Skeletal muscle satellite cell (primary cell): ENCODE data around the gene VSNL1.

Experiments used
- H3K27me3 ChIP-seq: 2 replicates; pipeline ENCODE4 v1.7.0; 2013; ENCODE audit warnings: low read length; ENCODE audit not compliant: control insufficient read depth, insufficient read depth
- H3K36me3 ChIP-seq: 2 replicates; pipeline ENCODE4 v1.7.0; 2013; ENCODE audit warnings: mild to moderate bottlenecking, control low read depth, low read length; ENCODE audit not compliant: insufficient read depth
- H3K4me1 ChIP-seq: 2 replicates; pipeline ENCODE4 v1.7.0; 2013; ENCODE audit warnings: low read length; ENCODE audit not compliant: control insufficient read depth, insufficient read depth
- H3K4me2 ChIP-seq: 2 replicates; pipeline ENCODE4 v1.7.0; 2013; ENCODE audit warnings: mild to moderate bottlenecking, low read length
- H3K4me3 ChIP-seq: 2 replicates; pipeline ENCODE4 v1.7.0; 2013; ENCODE audit warnings: low read length
- H3K9ac ChIP-seq: 2 replicates; pipeline ENCODE4 v1.7.0; 2013; ENCODE audit warnings: mild to moderate bottlenecking, low read depth, low read length, moderate library complexity
- H3K9me3 ChIP-seq: replicated peaks from 2 replicates; pipeline ENCODE4 v1.7.0; 2013; ENCODE audit warnings: mild to moderate bottlenecking, control low read depth, low read length

Gene VSNL1

DNA sequence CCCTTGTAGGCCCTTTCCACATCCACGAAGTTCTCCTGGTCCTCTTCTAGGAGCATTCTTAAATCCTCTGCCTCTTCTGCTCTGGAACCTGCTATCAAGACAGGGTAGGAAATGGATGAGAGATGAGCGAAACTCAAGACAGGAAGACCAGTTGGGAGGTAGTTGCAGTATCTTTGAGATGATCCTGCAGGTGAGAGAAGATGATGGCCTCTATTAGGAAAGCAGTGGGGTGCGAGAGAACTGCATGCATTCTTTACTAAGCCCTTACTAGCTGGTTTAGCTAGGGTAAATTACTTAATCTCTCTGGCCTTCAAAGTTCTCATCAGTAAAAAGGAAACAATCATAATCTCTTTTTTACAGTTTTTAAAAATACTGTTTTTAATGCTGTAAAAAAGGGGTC lies 47.0 kb downstream of the VSNL1 start:
- peaks cover 4% of the 10 kb centered on the region for H3K27me3 ChIP-seq
- H3K4me1 ChIP-seq = no peaks in the 10 kb centered on the region
- no peaks in the 10 kb centered on the region for H3K36me3 ChIP-seq
- no peak overlapping the region for H3K4me2 ChIP-seq
- H3K9ac ChIP-seq = no peak overlapping the region
- H3K4me3 ChIP-seq = no peak overlapping the region
- H3K9me3 ChIP-seq = no peaks in the 10 kb centered on the region

DNA sequence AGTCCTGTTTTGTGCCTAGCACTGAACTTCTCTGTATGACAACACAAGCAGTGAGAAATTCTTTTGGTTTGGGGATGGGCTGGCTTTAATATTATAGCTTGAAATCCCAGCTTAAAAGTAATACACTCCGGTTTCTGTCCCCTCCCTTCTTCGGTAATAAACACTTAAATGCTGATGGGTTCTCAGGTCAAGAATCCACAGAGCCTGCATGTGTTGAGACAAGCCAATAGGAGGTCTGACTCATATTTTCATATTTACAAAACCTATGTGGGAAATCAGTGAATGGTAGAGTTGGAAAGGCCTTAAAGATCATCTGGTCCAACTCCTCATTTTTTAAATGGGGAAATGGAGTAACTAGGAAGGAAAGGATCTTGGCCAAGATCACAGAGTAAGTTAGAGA lies 47.5 kb downstream of the VSNL1 start:
- Histone ChIP-seq H3K4me2 (no peak overlapping the region), H3K9me3 (no peaks in the 10 kb centered on the region), H3K36me3 (no peaks in the 10 kb centered on the region), H3K4me1 (no peaks in the 10 kb centered on the region), H3K4me3 (no peak overlapping the region), H3K9ac (no peak overlapping the region), H3K27me3 (peaks cover 4% of the 10 kb centered on the region)

DNA sequence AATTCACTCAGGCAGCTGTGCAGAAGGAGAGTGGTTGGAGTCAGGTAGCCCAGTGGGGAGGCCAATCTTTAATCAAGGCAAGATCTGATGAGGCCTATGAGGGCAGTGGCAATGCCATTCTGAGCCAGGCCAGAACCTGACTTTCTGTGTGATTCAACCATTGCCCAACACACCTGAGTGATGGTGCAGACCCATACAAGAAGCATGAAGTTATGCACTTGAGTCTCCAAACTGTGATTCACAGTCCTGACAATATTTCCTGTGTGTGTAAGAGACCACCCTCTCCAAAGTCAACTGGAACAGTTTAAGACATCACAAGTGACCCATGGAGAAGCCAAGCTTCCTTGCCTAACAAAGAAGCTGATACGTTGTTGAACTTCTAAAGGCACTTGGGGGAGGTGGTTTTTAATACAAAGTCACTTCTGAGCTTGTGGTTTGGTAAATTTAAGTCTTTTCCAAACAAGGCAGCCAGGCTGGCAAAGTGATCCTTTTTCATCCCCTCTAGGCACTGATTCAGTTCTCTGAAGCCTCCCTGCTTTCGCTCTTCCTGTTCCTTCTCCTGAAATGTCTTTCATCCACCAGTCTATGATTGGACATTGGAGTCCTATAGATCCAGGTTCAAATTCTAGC lies 49.0 kb downstream of the VSNL1 start:
- H3K9ac ChIP-seq = no peak overlapping the region
- no peaks in the 10 kb centered on the region for H3K4me1 ChIP-seq
- no peak overlapping the region for H3K4me3 ChIP-seq
- no peaks in the 10 kb centered on the region for H3K36me3 ChIP-seq
- H3K4me2 ChIP-seq = no peak overlapping the region
- peaks cover 4% of the 10 kb centered on the region for H3K27me3 ChIP-seq
- H3K9me3 ChIP-seq = no peaks in the 10 kb centered on the region

DNA sequence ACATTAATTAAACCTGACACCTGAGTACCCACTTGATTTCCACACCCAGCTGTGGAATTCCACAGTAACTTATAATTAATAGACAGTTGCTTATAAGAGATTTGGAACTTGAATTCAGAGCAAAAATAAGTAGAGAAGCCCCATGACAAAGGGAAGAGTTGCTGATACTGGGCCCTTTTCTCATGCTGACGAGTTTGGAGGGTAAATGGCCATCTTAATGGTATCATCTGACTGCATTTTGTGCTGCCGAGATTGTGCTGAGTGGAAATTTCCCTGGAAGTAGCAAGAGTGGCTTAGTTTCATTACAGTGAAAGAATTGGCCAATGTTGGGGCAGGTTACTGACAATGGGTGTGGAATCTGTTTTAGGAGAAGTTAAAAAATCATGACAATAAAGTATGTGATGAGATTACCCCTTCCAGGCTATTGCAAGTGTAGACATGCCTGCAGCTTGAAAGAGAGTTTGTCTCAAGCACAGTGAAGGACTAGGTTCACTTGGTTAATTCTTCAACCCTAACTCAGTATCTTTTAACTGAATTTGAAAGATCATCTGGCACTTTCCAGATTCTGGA lies 49.9 kb downstream of the VSNL1 start:
- Histone ChIP-seq H3K9me3 (no peaks in the 10 kb centered on the region), H3K36me3 (no peaks in the 10 kb centered on the region), H3K4me1 (peaks cover 5% of the 10 kb centered on the region), H3K4me2 (no peak overlapping the region), H3K27me3 (peaks cover 4% of the 10 kb centered on the region), H3K9ac (no peak overlapping the region), H3K4me3 (no peak overlapping the region)

DNA sequence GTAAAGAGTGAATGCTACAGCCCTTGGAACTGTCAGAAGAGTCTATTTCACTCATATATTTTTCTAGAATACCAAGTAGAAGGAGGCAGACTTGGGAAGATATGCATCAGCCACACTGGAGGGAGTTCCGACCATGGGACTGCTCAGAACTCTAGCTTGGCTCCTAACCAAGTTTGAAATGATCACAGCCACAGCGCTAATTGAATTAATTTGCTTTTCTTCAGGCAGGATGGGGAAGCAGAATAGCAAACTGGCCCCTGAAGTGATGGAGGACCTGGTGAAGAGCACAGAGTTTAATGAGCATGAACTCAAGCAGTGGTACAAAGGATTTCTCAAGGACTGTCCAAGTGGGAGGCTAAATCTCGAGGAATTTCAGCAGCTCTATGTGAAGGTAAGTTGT lies 51.4 kb downstream of the VSNL1 start:
- Histone ChIP-seq H3K36me3 (no peaks in the 10 kb centered on the region), H3K4me2 (no peak overlapping the region), H3K9me3 (no peaks in the 10 kb centered on the region), H3K9ac (no peak overlapping the region), H3K4me3 (no peak overlapping the region), H3K27me3 (peaks cover 4% of the 10 kb centered on the region), H3K4me1 (peaks cover 5% of the 10 kb centered on the region)

DNA sequence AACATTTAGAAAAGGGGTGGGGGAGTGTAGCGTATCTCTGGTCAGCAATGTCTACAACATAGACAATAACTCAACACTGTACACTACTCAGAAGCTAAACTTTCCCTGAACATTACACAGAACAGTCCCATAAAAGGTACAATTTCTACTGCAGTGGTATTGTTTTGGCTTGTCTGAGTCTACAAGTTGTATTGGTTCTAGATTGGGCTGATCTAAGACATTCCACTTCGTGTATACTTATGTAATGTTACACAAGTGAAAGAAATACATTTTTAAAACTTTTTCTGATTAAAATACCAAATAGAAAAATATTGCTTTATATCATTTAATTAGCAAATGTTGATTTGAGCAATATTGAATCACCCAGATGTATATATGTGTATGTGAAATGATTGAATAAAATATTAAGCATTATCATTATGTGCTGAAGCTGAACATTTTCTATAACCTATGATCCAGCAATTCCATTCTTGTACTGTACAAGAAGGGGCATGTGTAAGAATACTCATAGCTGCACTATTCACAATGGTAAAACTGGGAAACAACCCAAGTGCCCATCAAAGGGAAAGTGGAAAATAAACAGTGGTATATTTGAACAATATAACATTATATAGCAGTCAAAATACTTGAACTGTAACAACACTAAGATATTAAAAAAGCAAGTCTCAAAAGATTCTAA lies 52.4 kb downstream of the VSNL1 start:
- no peak overlapping the region for H3K9ac ChIP-seq
- no peaks in the 10 kb centered on the region for H3K36me3 ChIP-seq
- H3K27me3 ChIP-seq = peaks cover under 1% of the 10 kb centered on the region
- no peak overlapping the region for H3K4me3 ChIP-seq
- no peak overlapping the region for H3K4me2 ChIP-seq
- peaks cover 5% of the 10 kb centered on the region for H3K4me1 ChIP-seq
- no peaks in the 10 kb centered on the region for H3K9me3 ChIP-seq

DNA sequence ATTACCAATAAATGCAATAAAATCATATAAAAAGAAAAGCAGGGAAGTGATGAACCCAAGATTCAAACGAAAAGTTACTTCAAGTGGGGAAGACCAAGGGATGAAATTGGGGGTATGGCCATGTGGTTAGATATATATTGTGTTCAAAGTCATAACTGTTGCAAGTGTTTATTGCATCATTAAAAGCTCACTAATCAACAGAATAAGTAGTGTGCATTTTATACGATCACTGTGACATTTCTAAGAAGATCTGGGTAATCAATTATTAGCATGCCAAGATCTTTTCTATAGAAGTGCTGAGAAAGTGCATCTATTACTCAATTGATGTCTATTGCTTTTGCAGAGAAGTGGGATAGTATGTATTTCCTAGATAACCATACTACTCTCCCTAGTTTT lies 52.9 kb downstream of the VSNL1 start:
- Histone ChIP-seq H3K36me3 (no peaks in the 10 kb centered on the region), H3K9ac (no peak overlapping the region), H3K9me3 (no peaks in the 10 kb centered on the region), H3K4me3 (no peak overlapping the region), H3K27me3 (no peaks in the 10 kb centered on the region), H3K4me1 (peaks cover 5% of the 10 kb centered on the region), H3K4me2 (no peak overlapping the region)

DNA sequence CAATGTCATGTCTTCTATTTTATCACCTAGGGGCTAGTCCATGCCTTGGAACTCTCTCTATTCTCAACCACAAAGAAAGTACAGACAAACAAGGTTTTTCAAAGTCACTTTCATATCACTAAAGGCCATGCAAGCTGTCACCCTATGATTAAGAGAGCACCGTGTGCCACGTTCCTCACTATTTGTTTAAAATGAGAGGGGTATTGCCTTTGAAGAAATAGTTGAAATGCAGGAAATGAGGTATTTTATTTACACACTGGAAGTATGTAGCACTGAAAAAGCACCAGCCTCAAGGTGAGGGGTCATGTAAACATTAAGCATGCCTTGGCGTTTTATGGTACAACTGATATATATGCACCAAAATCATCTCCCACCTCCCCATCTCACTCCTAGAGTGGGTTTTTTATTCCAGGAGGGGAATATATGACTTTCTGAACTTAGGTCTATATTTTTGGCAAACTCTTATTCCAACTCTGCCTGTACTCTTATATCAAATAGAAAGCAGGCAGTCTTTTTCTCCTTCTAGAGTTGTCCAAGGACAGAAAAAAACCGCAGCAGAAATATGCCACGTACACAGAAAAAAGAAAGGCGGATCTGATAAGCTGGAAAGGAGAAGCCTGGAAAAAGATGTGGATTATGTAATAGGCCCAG lies 53.5 kb downstream of the VSNL1 start:
- Histone ChIP-seq H3K4me2 (no peak overlapping the region), H3K4me3 (no peak overlapping the region), H3K9me3 (no peaks in the 10 kb centered on the region), H3K9ac (no peak overlapping the region), H3K36me3 (no peaks in the 10 kb centered on the region), H3K27me3 (no peaks in the 10 kb centered on the region), H3K4me1 (peaks cover 5% of the 10 kb centered on the region)

DNA sequence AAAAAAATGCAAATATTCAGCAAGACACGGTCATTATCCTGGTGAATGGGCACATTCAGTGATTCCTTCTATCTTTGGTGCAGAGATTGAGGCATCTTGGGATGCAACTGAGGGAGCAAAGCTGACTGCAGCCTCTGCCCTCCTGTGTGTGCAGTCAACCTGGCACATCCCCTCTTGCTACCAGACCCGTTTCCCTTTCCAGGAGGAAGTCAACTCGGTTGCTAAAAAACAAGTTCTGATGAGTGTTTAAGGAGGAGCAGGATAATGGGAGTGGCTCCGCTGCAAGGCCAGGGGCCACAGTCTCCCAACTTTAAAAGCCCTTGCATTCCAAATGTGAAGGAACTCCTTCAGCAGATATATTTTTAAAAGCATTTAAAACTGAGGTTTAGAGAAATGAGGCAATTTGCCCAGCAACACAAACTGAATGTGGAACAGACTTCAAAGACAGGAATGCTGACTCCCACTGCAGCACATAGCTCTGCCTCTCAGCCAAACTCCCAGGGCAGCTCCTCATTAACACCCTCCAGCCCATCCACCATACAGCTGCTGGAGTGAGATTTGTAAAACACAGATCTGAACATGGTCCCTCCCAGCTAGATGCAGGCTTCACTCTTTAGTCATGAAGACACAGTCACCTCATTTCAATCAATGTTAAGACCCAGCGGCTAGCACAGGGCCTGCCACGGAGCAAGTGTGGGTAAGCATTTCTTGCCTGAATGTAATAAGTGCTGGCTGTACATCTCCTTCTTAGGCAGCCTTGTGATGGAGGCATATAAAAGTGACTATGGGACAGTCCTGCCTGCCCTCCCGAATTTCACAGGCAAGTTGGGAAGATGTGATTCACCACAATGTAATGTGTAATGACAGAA lies 54.3 kb downstream of the VSNL1 start:
- Histone ChIP-seq H3K4me2 (no peak overlapping the region), H3K36me3 (no peaks in the 10 kb centered on the region), H3K4me3 (no peak overlapping the region), H3K9ac (no peak overlapping the region), H3K27me3 (no peaks in the 10 kb centered on the region), H3K9me3 (no peaks in the 10 kb centered on the region), H3K4me1 (peaks cover 5% of the 10 kb centered on the region)

DNA sequence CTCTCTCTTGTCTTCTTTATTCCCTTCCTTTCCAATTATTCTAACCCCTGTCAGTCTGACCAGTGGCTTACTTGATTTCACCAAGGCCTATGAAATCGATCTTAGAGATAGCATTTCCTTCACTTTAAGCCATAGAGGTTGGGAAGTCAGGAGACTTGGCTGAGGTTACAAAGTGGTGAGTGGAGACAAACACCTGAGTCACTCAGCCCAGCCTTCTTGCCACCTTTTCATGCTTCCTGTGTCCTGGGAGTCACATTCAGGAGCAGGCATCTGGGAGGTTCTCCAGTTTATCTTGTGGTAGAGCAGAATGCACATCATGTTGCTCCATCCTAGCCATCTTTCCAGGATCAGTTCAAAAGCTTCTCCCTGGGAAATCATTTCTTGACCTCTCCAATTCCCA lies 59.1 kb downstream of the VSNL1 start:
- Histone ChIP-seq H3K9me3 (no peaks in the 10 kb centered on the region), H3K9ac (no peak overlapping the region), H3K4me2 (no peak overlapping the region), H3K4me3 (no peak overlapping the region), H3K36me3 (no peaks in the 10 kb centered on the region), H3K27me3 (peaks cover 3% of the 10 kb centered on the region), H3K4me1 (peaks cover 5% of the 10 kb centered on the region)

DNA sequence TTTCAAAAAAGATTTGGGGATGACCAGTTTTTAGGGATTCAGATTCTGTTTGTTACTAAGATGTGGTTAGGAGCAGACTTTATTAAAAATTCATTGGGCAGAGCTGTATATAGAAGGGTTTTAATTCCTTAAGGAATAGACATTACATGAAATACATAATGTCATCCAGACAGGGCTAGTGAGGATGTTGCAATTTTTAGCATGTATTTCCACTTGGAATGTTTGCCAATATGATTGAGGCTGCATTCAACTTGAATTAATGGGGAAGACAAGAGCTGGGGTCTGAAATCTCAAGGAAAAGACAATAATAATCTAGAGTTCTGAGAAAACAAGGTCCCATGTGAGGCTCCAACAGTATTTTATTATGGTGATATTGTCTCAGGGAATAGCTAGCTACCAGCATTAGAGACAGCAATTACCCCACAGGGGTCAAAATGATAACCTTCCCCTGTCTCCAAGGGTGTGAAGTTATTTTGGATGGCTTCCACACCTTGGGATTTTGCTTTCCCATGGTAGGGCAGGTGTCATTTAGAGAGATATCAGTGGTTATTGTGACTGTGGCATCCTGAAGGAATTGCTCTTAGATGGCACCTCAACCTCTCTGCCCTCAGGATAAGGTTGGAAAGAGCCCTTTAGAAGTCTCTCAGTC lies 60.2 kb downstream of the VSNL1 start:
- no peaks in the 10 kb centered on the region for H3K4me1 ChIP-seq
- H3K36me3 ChIP-seq = no peaks in the 10 kb centered on the region
- peaks cover 3% of the 10 kb centered on the region for H3K27me3 ChIP-seq
- no peak overlapping the region for H3K4me3 ChIP-seq
- H3K9me3 ChIP-seq = no peaks in the 10 kb centered on the region
- no peak overlapping the region for H3K4me2 ChIP-seq
- no peak overlapping the region for H3K9ac ChIP-seq
